ENCODE data around the gene ZFYVE28.

Gene ZFYVE28

GRCh38 chr4:2400841-2401609 is 17.4 kb downstream of the ZFYVE28 start:
- Histone ChIP-seq H3K4me1 (no peaks in the 10 kb centered on the region), H3K4me2 (no peak overlapping the region), H3K27me3 (peaks cover 44% of the 10 kb centered on the region), H3K27ac (no peak overlapping the region), H3K9ac (no peak overlapping the region), H3K4me3 (no peak overlapping the region), H4K20me1 (peaks cover 19% of the 10 kb centered on the region; the same call in 1 of the 2 replicates), H3K9me3 (peaks cover 15% of the 10 kb centered on the region; the same call in 1 of the 2 replicates), H3K36me3 (no peaks in the 10 kb centered on the region)
- no peak for TF ChIP-seq Cebpa-rat (IDR thresholded peaks at IDR 0.05)

DNA sequence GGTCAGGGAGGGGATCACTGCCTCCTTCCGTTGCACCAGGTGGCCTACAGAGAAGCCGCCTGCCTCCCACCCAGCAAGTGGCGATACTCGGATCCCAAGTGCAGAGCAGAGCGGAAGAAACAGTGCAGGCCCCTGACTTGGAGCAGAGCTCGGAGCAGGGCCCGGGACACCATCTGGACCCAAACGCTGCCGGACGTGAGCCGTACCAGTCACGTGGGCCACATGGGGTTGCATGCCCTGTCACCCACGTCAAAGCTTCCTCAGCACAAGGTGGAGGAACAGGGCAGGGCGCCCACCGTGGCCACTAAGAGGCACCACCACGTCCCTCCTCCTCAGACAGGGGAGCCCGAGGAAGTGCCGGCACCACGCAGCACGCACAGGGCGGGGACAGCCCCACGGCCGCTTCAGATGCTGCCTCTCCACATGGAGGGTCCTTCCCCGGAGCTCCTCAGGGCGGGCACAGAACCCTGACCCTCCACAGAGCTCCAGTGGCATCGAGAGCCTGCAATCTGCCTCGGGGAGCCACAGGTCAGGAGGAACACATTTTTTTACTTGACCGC is 18.7 kb downstream of the ZFYVE28 start:
- H3K27me3 ChIP-seq: peaks cover 53% of the 10 kb centered on the region
- no peak for TF ChIP-seq Cebpa-rat (IDR thresholded peaks at IDR 0.05)
- no peaks in the 10 kb centered on the region for H3K4me1 ChIP-seq
- peaks cover 19% of the 10 kb centered on the region; the same call in 1 of the 2 replicates for H4K20me1 ChIP-seq
- H3K9me3 ChIP-seq: peaks cover 15% of the 10 kb centered on the region; the same call in 1 of the 2 replicates
- no peak overlapping the region for H3K4me2 ChIP-seq
- no peak overlapping the region for H3K9ac ChIP-seq
- no peak overlapping the region for H3K4me3 ChIP-seq
- no peak overlapping the region for H3K27ac ChIP-seq
- H3K36me3 ChIP-seq: no peaks in the 10 kb centered on the region

- H3K36me3 ChIP-seq: no peaks in the 10 kb centered on the region
- H4K20me1 ChIP-seq: peaks cover 19% of the 10 kb centered on the region; the same call in 1 of the 2 replicates
- H3K9ac ChIP-seq: no peak overlapping the region
- H3K4me3 ChIP-seq: no peak overlapping the region
- TF ChIP-seq Cebpa-rat (IDR thresholded peaks at IDR 0.05): no peak
- peaks cover under 1% of the 10 kb centered on the region; the same call in 1 of the 2 replicates for H3K4me1 ChIP-seq
- H3K4me2 ChIP-seq: no peak overlapping the region
- H3K9me3 ChIP-seq: peaks cover 15% of the 10 kb centered on the region; the same call in 1 of the 2 replicates
- peaks cover 58% of the 10 kb centered on the region for H3K27me3 ChIP-seq
- no peak overlapping the region for H3K27ac ChIP-seq
Observed at GRCh38 chr4:2399216-2399615, 19.2 kb downstream of the ZFYVE28 start.

DNA sequence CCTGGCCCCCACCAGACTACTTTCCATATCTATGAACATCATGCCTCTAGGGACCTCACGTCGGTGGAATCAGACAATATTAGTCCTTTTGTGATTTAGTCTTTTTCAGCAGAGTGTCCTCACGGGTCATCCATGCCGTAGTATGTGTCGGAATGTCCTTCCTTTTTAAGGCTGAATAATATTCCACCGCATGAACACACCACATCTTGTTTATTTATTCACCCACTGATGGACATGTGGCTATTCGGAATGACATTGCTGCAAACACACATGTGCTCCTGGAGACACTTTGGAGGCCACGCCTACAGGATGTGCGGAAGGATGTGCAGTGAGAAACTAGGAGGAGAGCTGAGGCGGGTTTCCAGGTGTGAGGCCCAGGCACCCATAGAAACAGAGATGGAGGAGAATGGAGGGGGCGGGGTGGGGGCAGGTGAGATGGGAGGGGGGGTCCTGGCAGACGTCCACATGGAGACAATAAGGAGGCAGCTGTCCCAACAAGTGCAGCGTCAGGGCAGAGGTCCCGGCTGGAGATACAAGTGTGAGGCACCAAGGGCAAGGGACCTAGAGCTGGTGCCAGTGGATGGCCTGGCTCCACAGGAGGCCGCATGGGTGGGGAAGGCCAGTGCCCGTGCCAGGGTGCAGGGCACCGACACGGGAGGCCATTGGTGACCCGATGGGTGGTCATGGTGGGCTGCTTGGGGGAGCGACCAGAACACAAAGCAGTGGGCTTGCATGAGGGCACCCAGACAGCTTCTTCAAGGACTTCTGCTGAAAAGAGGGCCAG is 20.7 kb downstream of the ZFYVE28 start:
- no peak overlapping the region for H3K27ac ChIP-seq
- no peaks in the 10 kb centered on the region for H3K36me3 ChIP-seq
- TF ChIP-seq Cebpa-rat (IDR thresholded peaks at IDR 0.05): no peak
- peaks cover 61% of the 10 kb centered on the region for H3K27me3 ChIP-seq
- peaks cover 11% of the 10 kb centered on the region for H3K4me1 ChIP-seq
- H3K9ac ChIP-seq: no peak overlapping the region
- peaks cover 13% of the 10 kb centered on the region; the same call in 1 of the 2 replicates for H4K20me1 ChIP-seq
- H3K4me2 ChIP-seq: no peak overlapping the region
- no peak overlapping the region for H3K4me3 ChIP-seq
- peaks cover 15% of the 10 kb centered on the region; the same call in 1 of the 2 replicates for H3K9me3 ChIP-seq

DNA sequence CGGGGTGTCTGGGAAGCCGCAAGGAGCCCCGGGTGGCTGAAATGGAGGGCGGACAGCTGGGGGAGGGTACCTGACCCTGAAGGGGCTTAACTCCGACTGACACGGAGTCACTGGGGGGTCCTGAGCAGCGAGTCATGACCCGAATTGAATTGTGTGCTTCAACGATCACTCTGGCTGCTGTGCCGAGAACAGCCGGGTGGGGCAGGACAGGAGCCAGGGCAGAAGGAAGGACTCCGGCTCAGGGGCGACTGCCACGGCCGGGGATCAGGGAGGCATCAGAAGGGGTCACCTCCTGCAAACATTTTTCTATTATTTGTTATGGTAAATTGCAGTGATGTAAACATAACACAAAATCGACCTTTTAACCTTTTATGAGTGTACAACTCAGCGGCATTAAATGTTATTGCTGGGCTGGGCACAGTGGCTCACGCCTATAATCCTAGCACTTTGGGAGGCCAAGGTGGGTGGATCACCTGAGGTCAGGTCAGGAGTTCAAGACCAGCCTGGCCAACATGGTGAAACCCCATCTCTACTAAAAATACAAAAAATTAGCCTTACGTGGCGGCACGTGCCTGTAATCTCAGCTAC is 21.6 kb downstream of the ZFYVE28 start:
- Histone ChIP-seq H3K9ac (no peak overlapping the region), H3K4me3 (no peak overlapping the region), H3K27ac (no peak overlapping the region), H3K4me2 (no peak overlapping the region), H4K20me1 (peaks cover 8% of the 10 kb centered on the region; the same call in 1 of the 2 replicates), H3K27me3 (peaks cover 61% of the 10 kb centered on the region), H3K4me1 (peaks cover 11% of the 10 kb centered on the region), H3K9me3 (peaks cover 15% of the 10 kb centered on the region; the same call in 1 of the 2 replicates), H3K36me3 (no peaks in the 10 kb centered on the region)
- TF ChIP-seq Cebpa-rat (IDR thresholded peaks at IDR 0.05): no peak

DNA sequence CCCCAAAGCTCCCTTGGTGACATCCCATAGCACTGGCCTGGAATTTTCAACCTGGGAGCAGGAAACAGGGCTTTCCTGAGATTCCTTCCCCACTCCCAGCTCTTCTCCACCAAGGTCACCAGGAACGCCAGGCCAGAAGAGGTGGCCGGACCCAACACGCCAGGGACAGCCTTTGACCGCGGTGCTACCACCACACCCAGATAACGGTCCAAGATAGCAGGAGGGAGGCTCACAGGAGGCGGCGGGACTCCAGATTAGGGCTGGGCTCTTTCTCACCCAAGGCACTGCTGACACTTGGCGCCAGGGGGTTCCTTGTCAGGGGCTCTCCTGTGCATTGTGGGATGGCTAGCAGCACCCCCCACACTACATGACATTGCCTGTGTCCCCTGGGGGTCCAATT is 22.9 kb downstream of the ZFYVE28 start:
- no peaks in the 10 kb centered on the region for H3K36me3 ChIP-seq
- no peaks in the 10 kb centered on the region; the same call in 1 of the 2 replicates for H4K20me1 ChIP-seq
- H3K4me2 ChIP-seq: no peak overlapping the region
- H3K27me3 ChIP-seq: peaks cover 61% of the 10 kb centered on the region
- no peak overlapping the region for H3K27ac ChIP-seq
- peaks cover 9% of the 10 kb centered on the region; the same call in 1 of the 2 replicates for H3K9me3 ChIP-seq
- H3K4me1 ChIP-seq: peaks cover 17% of the 10 kb centered on the region
- no peak overlapping the region for H3K9ac ChIP-seq
- H3K4me3 ChIP-seq: no peak overlapping the region
- no peak for TF ChIP-seq Cebpa-rat (IDR thresholded peaks at IDR 0.05)

DNA sequence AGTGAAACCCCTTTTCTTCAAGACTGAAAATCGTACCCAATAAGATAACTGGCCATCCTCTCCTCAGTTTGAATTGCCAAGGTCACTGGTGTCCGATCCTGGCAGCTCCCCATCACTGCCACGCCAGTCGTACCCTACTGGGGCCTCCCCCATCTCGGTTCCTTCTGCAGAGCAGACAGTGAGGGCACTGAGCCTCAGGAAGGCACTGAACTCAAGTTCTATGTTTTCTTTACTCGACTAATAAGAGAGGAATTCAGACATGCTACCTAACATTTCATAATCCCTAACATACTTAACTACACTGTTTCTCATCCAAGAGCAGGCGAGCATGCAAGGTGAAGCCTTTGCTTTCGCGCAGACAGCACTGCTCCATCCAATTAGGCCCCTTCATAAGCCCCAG is 23.4 kb downstream of the ZFYVE28 start:
- TF ChIP-seq Cebpa-rat (IDR thresholded peaks at IDR 0.05): no peak
- Histone ChIP-seq H3K4me2 (no peak overlapping the region), H3K4me3 (no peak overlapping the region), H3K36me3 (no peaks in the 10 kb centered on the region), H4K20me1 (no peaks in the 10 kb centered on the region), H3K27me3 (peaks cover 61% of the 10 kb centered on the region), H3K27ac (no peak overlapping the region), H3K9me3 (0 out of 2 replicates have a peak, but pooled peaks cover 4% of the 10 kb centered on the region), H3K4me1 (peaks cover 18% of the 10 kb centered on the region), H3K9ac (no peak overlapping the region)

GRCh38 chr4:2394528-2394927 is 23.9 kb downstream of the ZFYVE28 start:
- Histone ChIP-seq H3K27me3 (peaks cover 61% of the 10 kb centered on the region), H3K36me3 (no peaks in the 10 kb centered on the region), H3K9ac (no peak overlapping the region), H4K20me1 (no peaks in the 10 kb centered on the region), H3K4me1 (peaks cover 18% of the 10 kb centered on the region), H3K4me3 (no peak overlapping the region), H3K27ac (no peak overlapping the region), H3K4me2 (no peak overlapping the region), H3K9me3 (no peaks in the 10 kb centered on the region)
- TF ChIP-seq Cebpa-rat (IDR thresholded peaks at IDR 0.05): no peak

All from BLaER1 (cell line).